ENCODE results near the gene LMCD1.

LMCD1 gene

GRCh38 chr3:8456412-8456811 lies 45.2 kb upstream of the LMCD1 start:
- Histone ChIP-seq H3K27ac (replicated peaks) (no peak overlapping the region), H3K27me3 (ENCODE audit: insufficient read depth, poor library complexity, severe bottlenecking) (no peaks in the 10 kb centered on the region), H3K4me3 (replicated peaks; ENCODE audit: insufficient read depth, low read length) (no peak overlapping the region)
- TF ChIP-seq SPI1 (IDR thresholded peaks at IDR 0.05; ENCODE audit: borderline replicate concordance, low read depth) (no peak), GABPA (IDR thresholded peaks at IDR 0.05; ENCODE audit: low read depth) (no peak)
- TF ChIP-seq, protein P1, sequence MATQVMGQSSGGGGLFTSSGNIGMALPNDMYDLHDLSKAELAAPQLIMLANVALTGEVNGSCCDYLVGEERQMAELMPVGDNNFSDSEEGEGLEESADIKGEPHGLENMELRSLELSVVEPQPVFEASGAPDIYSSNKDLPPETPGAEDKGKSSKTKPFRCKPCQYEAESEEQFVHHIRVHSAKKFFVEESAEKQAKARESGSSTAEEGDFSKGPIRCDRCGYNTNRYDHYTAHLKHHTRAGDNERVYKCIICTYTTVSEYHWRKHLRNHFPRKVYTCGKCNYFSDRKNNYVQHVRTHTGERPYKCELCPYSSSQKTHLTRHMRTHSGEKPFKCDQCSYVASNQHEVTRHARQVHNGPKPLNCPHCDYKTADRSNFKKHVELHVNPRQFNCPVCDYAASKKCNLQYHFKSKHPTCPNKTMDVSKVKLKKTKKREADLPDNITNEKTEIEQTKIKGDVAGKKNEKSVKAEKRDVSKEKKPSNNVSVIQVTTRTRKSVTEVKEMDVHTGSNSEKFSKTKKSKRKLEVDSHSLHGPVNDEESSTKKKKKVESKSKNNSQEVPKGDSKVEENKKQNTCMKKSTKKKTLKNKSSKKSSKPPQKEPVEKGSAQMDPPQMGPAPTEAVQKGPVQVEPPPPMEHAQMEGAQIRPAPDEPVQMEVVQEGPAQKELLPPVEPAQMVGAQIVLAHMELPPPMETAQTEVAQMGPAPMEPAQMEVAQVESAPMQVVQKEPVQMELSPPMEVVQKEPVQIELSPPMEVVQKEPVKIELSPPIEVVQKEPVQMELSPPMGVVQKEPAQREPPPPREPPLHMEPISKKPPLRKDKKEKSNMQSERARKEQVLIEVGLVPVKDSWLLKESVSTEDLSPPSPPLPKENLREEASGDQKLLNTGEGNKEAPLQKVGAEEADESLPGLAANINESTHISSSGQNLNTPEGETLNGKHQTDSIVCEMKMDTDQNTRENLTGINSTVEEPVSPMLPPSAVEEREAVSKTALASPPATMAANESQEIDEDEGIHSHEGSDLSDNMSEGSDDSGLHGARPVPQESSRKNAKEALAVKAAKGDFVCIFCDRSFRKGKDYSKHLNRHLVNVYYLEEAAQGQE (IDR thresholded peaks at IDR 0.05; ENCODE audit: insufficient replicate concordance, low read depth) = no peak
- TF ChIP-seq, protein P2, sequence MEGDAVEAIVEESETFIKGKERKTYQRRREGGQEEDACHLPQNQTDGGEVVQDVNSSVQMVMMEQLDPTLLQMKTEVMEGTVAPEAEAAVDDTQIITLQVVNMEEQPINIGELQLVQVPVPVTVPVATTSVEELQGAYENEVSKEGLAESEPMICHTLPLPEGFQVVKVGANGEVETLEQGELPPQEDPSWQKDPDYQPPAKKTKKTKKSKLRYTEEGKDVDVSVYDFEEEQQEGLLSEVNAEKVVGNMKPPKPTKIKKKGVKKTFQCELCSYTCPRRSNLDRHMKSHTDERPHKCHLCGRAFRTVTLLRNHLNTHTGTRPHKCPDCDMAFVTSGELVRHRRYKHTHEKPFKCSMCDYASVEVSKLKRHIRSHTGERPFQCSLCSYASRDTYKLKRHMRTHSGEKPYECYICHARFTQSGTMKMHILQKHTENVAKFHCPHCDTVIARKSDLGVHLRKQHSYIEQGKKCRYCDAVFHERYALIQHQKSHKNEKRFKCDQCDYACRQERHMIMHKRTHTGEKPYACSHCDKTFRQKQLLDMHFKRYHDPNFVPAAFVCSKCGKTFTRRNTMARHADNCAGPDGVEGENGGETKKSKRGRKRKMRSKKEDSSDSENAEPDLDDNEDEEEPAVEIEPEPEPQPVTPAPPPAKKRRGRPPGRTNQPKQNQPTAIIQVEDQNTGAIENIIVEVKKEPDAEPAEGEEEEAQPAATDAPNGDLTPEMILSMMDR (IDR thresholded peaks at IDR 0.05; ENCODE audit: insufficient read depth, low read length) = no peak
- no peak for DNase-seq (ENCODE audit: low read depth in 1 of 2, low spot score in 1 of 2)

DNA sequence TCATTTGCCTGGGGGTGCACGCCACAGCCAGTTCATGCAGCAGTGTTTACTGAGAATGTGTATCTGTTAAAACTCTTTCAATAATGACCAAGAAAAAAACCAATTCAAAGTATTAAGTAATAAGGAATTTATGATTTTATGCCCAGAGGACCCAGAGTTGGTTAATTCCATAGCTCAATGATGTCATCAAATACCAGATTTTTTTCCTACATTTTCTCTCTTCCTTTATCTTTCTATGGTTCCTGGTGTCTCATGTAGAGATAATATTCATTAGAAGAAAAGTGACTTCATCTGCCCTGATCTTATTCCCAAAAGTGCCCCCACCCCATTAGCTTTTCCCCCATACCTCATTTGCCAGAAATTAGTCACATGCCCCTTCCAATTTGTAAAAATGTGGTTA lies 44.6 kb upstream of the LMCD1 start:
- TF ChIP-seq POLR2AphosphoS5 (IDR thresholded peaks at IDR 0.05; ENCODE audit: low read depth) (no peak), SPI1 (IDR thresholded peaks at IDR 0.05; ENCODE audit: borderline replicate concordance, low read depth) (no peak), GABPA (IDR thresholded peaks at IDR 0.05; ENCODE audit: low read depth) (no peak)
- TF ChIP-seq, protein P2 (IDR thresholded peaks at IDR 0.05; ENCODE audit: insufficient read depth, low read length) = no peak
- TF ChIP-seq, protein P1 (IDR thresholded peaks at IDR 0.05; ENCODE audit: insufficient replicate concordance, low read depth) = no peak
- Histone ChIP-seq H3K27ac (replicated peaks) (no peak overlapping the region), H3K4me3 (replicated peaks; ENCODE audit: insufficient read depth, low read length) (no peak overlapping the region), H3K27me3 (ENCODE audit: insufficient read depth, poor library complexity, severe bottlenecking) (no peaks in the 10 kb centered on the region)
- no peak for DNase-seq (ENCODE audit: low read depth in 1 of 2, low spot score in 1 of 2)

- no peak for DNase-seq (ENCODE audit: low read depth in 1 of 2, low spot score in 1 of 2)
- no peaks in the 10 kb centered on the region for H3K27me3 ChIP-seq (ENCODE audit: insufficient read depth, poor library complexity, severe bottlenecking)
- H3K27ac ChIP-seq (replicated peaks) = no peak overlapping the region
- H3K4me3 ChIP-seq (replicated peaks; ENCODE audit: insufficient read depth, low read length) = no peak overlapping the region
- no peak for TF ChIP-seq GABPA (IDR thresholded peaks at IDR 0.05; ENCODE audit: low read depth)
- no peak for TF ChIP-seq SPI1 (IDR thresholded peaks at IDR 0.05; ENCODE audit: borderline replicate concordance, low read depth)
- TF ChIP-seq POLR2AphosphoS5 (IDR thresholded peaks at IDR 0.05; ENCODE audit: low read depth) = no peak
- TF ChIP-seq, protein P1 (IDR thresholded peaks at IDR 0.05; ENCODE audit: insufficient replicate concordance, low read depth) = no peak
- TF ChIP-seq, protein P2 (IDR thresholded peaks at IDR 0.05; ENCODE audit: insufficient read depth, low read length) = no peak
Observed at GRCh38 chr3:8458238-8458661, 43.4 kb upstream of the LMCD1 start.
